ENCODE measurements around the gene TRAPPC11.

TRAPPC11 gene

GRCh38 chr4:183632689-183633088 lies 26.4 kb upstream of the TRAPPC11 start:
- H3K9me3 Mint-ChIP-seq: no peaks in the 10 kb centered on the region
- H3K27me3 Mint-ChIP-seq (ENCODE audit: low read depth): peaks cover 3% of the 10 kb centered on the region
- H3K27ac Mint-ChIP-seq: no peak overlapping the region
- no peak overlapping the region for H3K4me3 Mint-ChIP-seq
- H3K36me3 Mint-ChIP-seq (ENCODE audit: low read depth): peaks cover 1% of the 10 kb centered on the region
- peaks cover 6% of the 10 kb centered on the region for H3K4me1 Mint-ChIP-seq (ENCODE audit: low read depth)

- Mint-ChIP-seq H3K4me3 (no peak overlapping the region), H3K27ac (no peak overlapping the region), H3K36me3 (ENCODE audit: low read depth) (peaks cover 1% of the 10 kb centered on the region), H3K9me3 (no peaks in the 10 kb centered on the region), H3K27me3 (ENCODE audit: low read depth) (peaks cover 3% of the 10 kb centered on the region), H3K4me1 (ENCODE audit: low read depth) (peaks cover 6% of the 10 kb centered on the region)
Measured at GRCh38 chr4:183633476-183634400, 25.4 kb upstream of the TRAPPC11 start.

- H3K27me3 Mint-ChIP-seq (ENCODE audit: low read depth): peaks cover 3% of the 10 kb centered on the region
- H3K36me3 Mint-ChIP-seq (ENCODE audit: low read depth): peaks cover 1% of the 10 kb centered on the region
- H3K4me1 Mint-ChIP-seq (ENCODE audit: low read depth): peaks cover 6% of the 10 kb centered on the region
- H3K27ac Mint-ChIP-seq: no peak overlapping the region
- no peaks in the 10 kb centered on the region for H3K9me3 Mint-ChIP-seq
- no peak overlapping the region for H3K4me3 Mint-ChIP-seq
Measured at GRCh38 chr4:183635321-183635720, 23.8 kb upstream of the TRAPPC11 start.

- Mint-ChIP-seq H3K4me1 (ENCODE audit: low read depth) (peaks cover 6% of the 10 kb centered on the region), H3K27ac (no peak overlapping the region), H3K27me3 (ENCODE audit: low read depth) (peaks cover 3% of the 10 kb centered on the region), H3K9me3 (no peaks in the 10 kb centered on the region), H3K4me3 (no peak overlapping the region), H3K36me3 (ENCODE audit: low read depth) (peaks cover 1% of the 10 kb centered on the region)
Measured at GRCh38 chr4:183635741-183636140, 23.4 kb upstream of the TRAPPC11 start.

- H3K4me1 Mint-ChIP-seq (ENCODE audit: low read depth): peaks cover 6% of the 10 kb centered on the region
- no peaks in the 10 kb centered on the region for H3K9me3 Mint-ChIP-seq
- H3K36me3 Mint-ChIP-seq (ENCODE audit: low read depth): peaks cover 5% of the 10 kb centered on the region
- no peak overlapping the region for H3K4me3 Mint-ChIP-seq
- H3K27ac Mint-ChIP-seq: no peak overlapping the region
- H3K27me3 Mint-ChIP-seq (ENCODE audit: low read depth): peaks cover 3% of the 10 kb centered on the region
Measured at GRCh38 chr4:183636503-183636902, 22.6 kb upstream of the TRAPPC11 start.

- Mint-ChIP-seq H3K4me3 (no peak overlapping the region), H3K27me3 (ENCODE audit: low read depth) (peaks cover 3% of the 10 kb centered on the region), H3K4me1 (ENCODE audit: low read depth) (peaks cover 6% of the 10 kb centered on the region), H3K36me3 (ENCODE audit: low read depth) (peaks cover 5% of the 10 kb centered on the region), H3K27ac (no peak overlapping the region), H3K9me3 (no peaks in the 10 kb centered on the region)
Measured at GRCh38 chr4:183636923-183637322, 22.2 kb upstream of the TRAPPC11 start.

GRCh38 chr4:183637461-183637860 lies 21.6 kb upstream of the TRAPPC11 start:
- H3K36me3 Mint-ChIP-seq (ENCODE audit: low read depth): peaks cover 6% of the 10 kb centered on the region
- no peak overlapping the region for H3K27ac Mint-ChIP-seq
- peaks cover 6% of the 10 kb centered on the region for H3K4me1 Mint-ChIP-seq (ENCODE audit: low read depth)
- H3K27me3 Mint-ChIP-seq (ENCODE audit: low read depth): peaks cover 3% of the 10 kb centered on the region
- H3K9me3 Mint-ChIP-seq: no peaks in the 10 kb centered on the region
- H3K4me3 Mint-ChIP-seq: no peak overlapping the region

GRCh38 chr4:183638436-183638835 lies 20.7 kb upstream of the TRAPPC11 start:
- no peak overlapping the region for H3K4me3 Mint-ChIP-seq
- no peak overlapping the region for H3K27ac Mint-ChIP-seq
- peaks cover 6% of the 10 kb centered on the region for H3K4me1 Mint-ChIP-seq (ENCODE audit: low read depth)
- no peaks in the 10 kb centered on the region for H3K9me3 Mint-ChIP-seq
- peaks cover 7% of the 10 kb centered on the region for H3K36me3 Mint-ChIP-seq (ENCODE audit: low read depth)
- H3K27me3 Mint-ChIP-seq (ENCODE audit: low read depth): peaks cover 3% of the 10 kb centered on the region

GRCh38 chr4:183639291-183639690 lies 19.8 kb upstream of the TRAPPC11 start:
- Mint-ChIP-seq H3K4me1 (ENCODE audit: low read depth) (peaks cover 2% of the 10 kb centered on the region), H3K27me3 (ENCODE audit: low read depth) (peaks cover 3% of the 10 kb centered on the region), H3K4me3 (no peak overlapping the region), H3K27ac (no peak overlapping the region), H3K9me3 (no peaks in the 10 kb centered on the region), H3K36me3 (ENCODE audit: low read depth) (peaks cover 13% of the 10 kb centered on the region)

GRCh38 chr4:183645326-183645725 lies 13.8 kb upstream of the TRAPPC11 start:
- Mint-ChIP-seq H3K4me1 (ENCODE audit: low read depth) (no peaks in the 10 kb centered on the region), H3K36me3 (ENCODE audit: low read depth) (peaks cover 16% of the 10 kb centered on the region), H3K4me3 (no peak overlapping the region), H3K27ac (no peak overlapping the region), H3K27me3 (ENCODE audit: low read depth) (no peaks in the 10 kb centered on the region), H3K9me3 (no peaks in the 10 kb centered on the region)

- H3K27ac Mint-ChIP-seq: peak overlapping the region; percentile 49
- H3K9me3 Mint-ChIP-seq: no peaks in the 10 kb centered on the region
- no peaks in the 10 kb centered on the region for H3K27me3 Mint-ChIP-seq (ENCODE audit: low read depth)
- H3K36me3 Mint-ChIP-seq (ENCODE audit: low read depth): peaks cover 15% of the 10 kb centered on the region
- peak overlapping the region; percentile 98 for H3K4me3 Mint-ChIP-seq
- peaks cover 26% of the 10 kb centered on the region for H3K4me1 Mint-ChIP-seq (ENCODE audit: low read depth)
Measured at GRCh38 chr4:183657564-183657963, 1.5 kb upstream of the TRAPPC11 start.

GRCh38 chr4:183658362-183659028 lies 598 bp upstream of the TRAPPC11 start:
- Mint-ChIP-seq H3K9me3 (no peaks in the 10 kb centered on the region), H3K4me1 (ENCODE audit: low read depth) (peaks cover 26% of the 10 kb centered on the region), H3K27ac (peak overlapping the region; percentile 96), H3K27me3 (ENCODE audit: low read depth) (no peaks in the 10 kb centered on the region), H3K4me3 (peak overlapping the region; percentile 98), H3K36me3 (ENCODE audit: low read depth) (peaks cover 9% of the 10 kb centered on the region)

- Mint-ChIP-seq H3K9me3 (no peaks in the 10 kb centered on the region), H3K4me1 (ENCODE audit: low read depth) (peaks cover 28% of the 10 kb centered on the region), H3K27ac (peak overlapping the region; percentile 84), H3K36me3 (ENCODE audit: low read depth) (peaks cover 6% of the 10 kb centered on the region), H3K27me3 (ENCODE audit: low read depth) (no peaks in the 10 kb centered on the region), H3K4me3 (peak overlapping the region; percentile 92)
Measured at GRCh38 chr4:183659872-183660242, 764 bp downstream of the TRAPPC11 start.

- Mint-ChIP-seq H3K9me3 (no peaks in the 10 kb centered on the region), H3K36me3 (ENCODE audit: low read depth) (peaks cover 16% of the 10 kb centered on the region), H3K27ac (no peak overlapping the region), H3K27me3 (ENCODE audit: low read depth) (no peaks in the 10 kb centered on the region), H3K4me1 (ENCODE audit: low read depth) (peaks cover 4% of the 10 kb centered on the region), H3K4me3 (no peak overlapping the region)
Measured at GRCh38 chr4:183666088-183666487, 7.0 kb downstream of the TRAPPC11 start.

- Mint-ChIP-seq H3K27me3 (ENCODE audit: low read depth) (no peaks in the 10 kb centered on the region), H3K27ac (no peak overlapping the region), H3K9me3 (no peaks in the 10 kb centered on the region), H3K36me3 (ENCODE audit: low read depth) (peaks cover 27% of the 10 kb centered on the region), H3K4me3 (no peak overlapping the region), H3K4me1 (ENCODE audit: low read depth) (peaks cover 4% of the 10 kb centered on the region)
Measured at GRCh38 chr4:183670251-183670650, 11.2 kb downstream of the TRAPPC11 start.
